Fibroblast of lung (primary cell): ENCODE data around the gene PCGF5. TPM values are rescaled to one million over a fixed set of nuclear protein-coding genes. Genes with fewer than 3 reads are reported as not detected.
"Not testable (repeated sequence)": the region's sequence is repeated elsewhere in the genome, so short reads cannot be mapped to it uniquely, and the experiment has no call there.

Experiments used
- DNase-seq, 2 donors: peaks; one replicate each; pipeline versions ENCODE4 v3.0.0 to v3.0.0-alpha.2; 2010; ENCODE audit warnings: low read depth in 2 of 2
- H2AFZ ChIP-seq: 2 replicates; pipeline ENCODE4 v1.5.1; 2012; ENCODE audit warnings: low read length, control low read depth, inconsistent platforms
- H3K27ac ChIP-seq: 2 replicates; pipeline ENCODE4 v1.5.1; 2011; ENCODE audit warnings: low read length, control low read depth; ENCODE audit not compliant: insufficient read depth
- H3K27me3 ChIP-seq: 2 replicates; pipeline ENCODE4 v1.5.1; 2011; ENCODE audit warnings: mild to moderate bottlenecking, low read length; ENCODE audit not compliant: control insufficient read depth, insufficient read depth
- H3K36me3 ChIP-seq: 2 replicates; pipeline ENCODE4 v1.5.1; 2011; ENCODE audit warnings: low read length; ENCODE audit not compliant: control insufficient read depth, insufficient read depth
- H3K4me1 ChIP-seq: 2 replicates; pipeline ENCODE4 v1.5.1; 2011; ENCODE audit warnings: low read length; ENCODE audit not compliant: control insufficient read depth, insufficient read depth; ENCODE audit errors: extremely low read depth
- H3K4me2 ChIP-seq: 2 replicates; pipeline ENCODE4 v1.5.1; 2011; ENCODE audit warnings: low read length, control low read depth; ENCODE audit not compliant: insufficient read depth; ENCODE audit errors: extremely low read depth
- H3K4me3 ChIP-seq, 4 experiments: fragments of 200-600 bp in 1 of 4; sonication (generic) in 1 of 4; replicated peaks in 1 of 4; 2 replicates each; pipeline ENCODE4 v1.5.1; 2011 to 2016; ENCODE audit warnings: low read length in 4 of 4, low read depth in 3 of 4, mild to moderate bottlenecking in 3 of 4, control low read depth in 2 of 4, inconsistent platforms in 1 of 4, mixed read lengths in 1 of 4; ENCODE audit not compliant: insufficient read depth in 1 of 4; ENCODE audit errors: control extremely low read depth in 1 of 4
- H3K79me2 ChIP-seq: 2 replicates; pipeline ENCODE4 v1.5.1; 2012; ENCODE audit warnings: mild to moderate bottlenecking, low read length, inconsistent platforms; ENCODE audit not compliant: control insufficient read depth, insufficient read depth
- H3K9ac ChIP-seq: 2 replicates; pipeline ENCODE4 v1.5.1; 2011; ENCODE audit warnings: mild to moderate bottlenecking, low read length, control low read depth; ENCODE audit not compliant: insufficient read depth
- H3K9me3 ChIP-seq: 2 replicates; pipeline ENCODE4 v1.5.1; 2012; ENCODE audit warnings: low read depth, low read length; ENCODE audit not compliant: control insufficient read depth, insufficient read depth
- H4K20me1 ChIP-seq: 2 replicates; pipeline ENCODE4 v1.5.1; 2011; ENCODE audit warnings: low read length; ENCODE audit not compliant: control insufficient read depth, insufficient read depth; ENCODE audit errors: extremely low read depth
- CTCF ChIP-seq, 2 donors: IDR thresholded peaks in 1 of 2; conservative IDR thresholded peaks in 1 of 2; 1 replicate in 1 of 2; 2 replicates in 1 of 2; pipeline ENCODE4 v1.5.1; 2011 to 2012; ENCODE audit warnings: low read length in 2 of 2, control low read depth in 1 of 2, inconsistent platforms in 1 of 2, low read depth in 1 of 2, mild to moderate bottlenecking in 1 of 2
- EZH2 ChIP-seq: IDR thresholded peaks from 2 replicates; pipeline ENCODE4 v1.5.1; 2012; ENCODE audit warnings: low read length, control low read depth, mild to moderate bottlenecking; ENCODE audit errors: missing control alignments
- polyA plus RNA-seq, 2 donors: library from polyadenylated mRNA; depleted of rRNA in 1 of 2; stranded (reverse) in 1 of 2; unstranded in 1 of 2; fragments of >200 nt; gene quantifications; 2 replicates each; pipeline ENCODE4 v1.2.1, GENCODE V29; 2011 to 2012; ENCODE audit warnings: missing spikeins in 1 of 2
- total RNA-seq: library from RNA; depleted of rRNA; stranded (reverse); fragments of >200 nt; gene quantifications from 2 replicates; pipeline ENCODE4 v1.2.1, GENCODE V29; 2014

PCGF5 gene
- total and polyA plus RNA-seq, 2 donors (not counting 1 experiment from before 2014, with no cell fraction given): 31.3 to 31.5 TPM

DNA sequence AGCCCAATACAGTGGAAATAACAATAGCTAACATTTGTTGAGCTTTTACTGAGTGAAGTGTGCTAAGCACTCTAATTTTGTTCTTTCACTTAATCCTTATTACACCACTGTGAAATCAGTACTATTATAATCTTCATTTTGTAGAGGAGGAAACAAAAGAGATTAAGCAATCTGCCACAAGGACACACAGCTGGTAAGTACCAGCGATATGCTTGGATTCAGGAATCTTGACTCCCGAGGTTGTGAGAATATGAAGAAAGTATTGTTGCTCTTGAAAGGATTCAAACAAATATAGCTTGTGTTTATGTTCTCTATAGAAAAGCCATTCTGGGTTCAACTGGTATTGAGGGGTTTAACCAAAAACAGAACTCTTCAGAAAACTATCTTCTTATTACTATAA, 96.0 kb downstream of the PCGF5 start:
- Histone ChIP-seq H3K79me2 (no peaks in the 10 kb centered on the region), H3K4me2 (no peak overlapping the region), H2AFZ (no peak overlapping the region), H3K36me3 (no peaks in the 10 kb centered on the region), H3K4me3 (no peak overlapping the region), H3K9me3 (no peaks in the 10 kb centered on the region), H3K9ac (no peak overlapping the region), H3K27me3 (no peaks in the 10 kb centered on the region), H3K27ac (no peak overlapping the region), H3K4me1 (peaks cover 2% of the 10 kb centered on the region), H4K20me1 (no peaks in the 10 kb centered on the region)
- DNase-seq: peak in 1 of 2 donors; percentile 54
- TF ChIP-seq EZH2: no peak
- no peak for TF ChIP-seq CTCF (conservative IDR thresholded peaks at IDR 0.05 in 1 of 2, IDR thresholded peaks at IDR 0.05 in 1 of 2; ENCODE audit: low read depth in 1 of 2, low read length in 2 of 2)

DNA sequence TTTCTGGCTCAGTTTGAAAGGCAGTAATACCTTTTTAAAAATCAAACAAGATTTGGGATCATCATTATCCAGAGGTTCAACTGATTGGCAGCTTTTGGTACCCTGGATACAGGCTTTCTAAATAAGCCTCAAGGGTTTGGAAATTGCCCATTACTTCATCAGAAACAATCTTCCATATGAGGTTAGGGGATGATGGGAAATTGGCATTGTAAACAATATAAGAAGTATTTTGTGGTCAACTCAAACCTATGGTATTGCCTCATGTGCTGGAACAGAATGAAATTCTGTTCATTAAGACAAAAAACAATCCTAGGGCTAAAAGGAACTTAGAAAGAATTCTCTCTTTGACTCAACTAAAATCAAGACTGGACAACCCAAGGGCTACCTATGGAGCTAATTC, 97.1 kb downstream of the PCGF5 start:
- no peaks in the 10 kb centered on the region for H4K20me1 ChIP-seq
- H3K27ac ChIP-seq: no peak overlapping the region
- H3K9ac ChIP-seq: no peak overlapping the region
- H3K79me2 ChIP-seq: no peaks in the 10 kb centered on the region
- peak in 1 of 2 donors; percentile 57 for DNase-seq
- no peaks in the 10 kb centered on the region for H3K36me3 ChIP-seq
- no peaks in the 10 kb centered on the region for H3K27me3 ChIP-seq
- H3K4me1 ChIP-seq: peaks cover 2% of the 10 kb centered on the region
- no peak for TF ChIP-seq EZH2
- TF ChIP-seq CTCF (conservative IDR thresholded peaks at IDR 0.05 in 1 of 2, IDR thresholded peaks at IDR 0.05 in 1 of 2; ENCODE audit: low read depth in 1 of 2, low read length in 2 of 2): no peak
- no peak overlapping the region for H2AFZ ChIP-seq
- no peaks in the 10 kb centered on the region for H3K9me3 ChIP-seq
- no peak overlapping the region for H3K4me3 ChIP-seq
- no peak overlapping the region for H3K4me2 ChIP-seq

DNA sequence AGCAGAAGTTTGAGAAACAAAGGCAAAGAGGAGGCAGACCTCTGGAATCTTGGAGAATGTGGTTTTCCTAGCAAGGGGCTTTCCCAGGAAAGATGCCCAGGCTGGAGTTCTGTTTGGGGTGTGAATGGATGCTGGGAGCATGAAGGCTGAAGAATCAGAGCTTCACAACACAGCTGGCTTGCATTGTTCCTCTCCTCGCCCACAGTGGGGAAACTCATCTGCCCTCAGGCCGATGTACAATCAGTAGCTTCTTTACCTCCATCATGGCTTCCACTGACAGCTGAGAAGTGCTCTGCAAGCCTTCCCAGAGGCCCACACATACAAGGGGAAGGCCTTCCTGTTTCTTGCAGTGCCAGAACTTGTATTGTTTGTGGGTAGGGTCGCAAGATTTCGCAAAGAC, 98.9 kb downstream of the PCGF5 start:
- Histone ChIP-seq H2AFZ (no peak overlapping the region), H3K79me2 (no peaks in the 10 kb centered on the region), H4K20me1 (no peaks in the 10 kb centered on the region), H3K27ac (no peak overlapping the region), H3K9ac (no peak overlapping the region), H3K4me1 (no peaks in the 10 kb centered on the region), H3K4me3 (no peak overlapping the region), H3K27me3 (no peaks in the 10 kb centered on the region), H3K9me3 (no peaks in the 10 kb centered on the region), H3K4me2 (no peak overlapping the region), H3K36me3 (no peaks in the 10 kb centered on the region)
- no peak for TF ChIP-seq CTCF (conservative IDR thresholded peaks at IDR 0.05 in 1 of 2, IDR thresholded peaks at IDR 0.05 in 1 of 2; ENCODE audit: low read depth in 1 of 2, low read length in 2 of 2)
- TF ChIP-seq EZH2: no peak
- DNase-seq: no peak

- H4K20me1 ChIP-seq, H3K9me3 ChIP-seq, DNase-seq, H3K4me2 ChIP-seq, H3K27ac ChIP-seq, H3K36me3 ChIP-seq, H3K79me2 ChIP-seq, H3K27me3 ChIP-seq, H3K4me3 ChIP-seq, H2AFZ ChIP-seq, H3K9ac ChIP-seq, H3K4me1 ChIP-seq: not testable (repeated sequence)
Observed at GRCh38 chr10:91323293-91323905, 102.9 kb downstream of the PCGF5 start.
